Ecto neural progenitor cell (in vitro differentiated cells): Measurements from ENCODE around the gene STK38L.

Experiments used
- DNase-seq: peaks from one replicate; pipeline ENCODE4 v3.0.0-alpha.2; 2018; ENCODE audit warnings: low spot score

Gene STK38L

GRCh38 chr12:27243804-27244688, at the start of gene STK38L:
Gene STK38L, plus strand, starts transcription at chr12:27244286. Its CDS starts 53,435 bp downstream, at chr12:27297721.
- peak; percentile 98 for DNase-seq

GRCh38 chr12:27194644-27195043, 49.4 kb upstream of the STK38L start:
- no peak for DNase-seq

GRCh38 chr12:27198036-27198435, 46.0 kb upstream of the STK38L start:
- no peak for DNase-seq

GRCh38 chr12:27199638-27200300, 44.3 kb upstream of the STK38L start:
- DNase-seq: no peak

GRCh38 chr12:27201169-27201568, 42.9 kb upstream of the STK38L start:
- no peak for DNase-seq

GRCh38 chr12:27206801-27207502, 37.1 kb upstream of the STK38L start:
- DNase-seq: no peak

- DNase-seq: no peak
These were observed 36.3 kb upstream of the STK38L start for GRCh38 chr12:27207615-27208413.

- no peak for DNase-seq
These were observed 35.7 kb upstream of the STK38L start for GRCh38 chr12:27208414-27208750.

GRCh38 chr12:27209257-27209910, 34.7 kb upstream of the STK38L start:
- DNase-seq: no peak

- no peak for DNase-seq
These were observed 33.9 kb upstream of the STK38L start for GRCh38 chr12:27210187-27210586.

- no peak for DNase-seq
These were observed 31.2 kb upstream of the STK38L start for GRCh38 chr12:27212861-27213260.

GRCh38 chr12:27213304-27213703, 30.8 kb upstream of the STK38L start:
- DNase-seq: no peak

- DNase-seq: no peak
These were observed 30.0 kb upstream of the STK38L start for GRCh38 chr12:27213830-27214787.

GRCh38 chr12:27217590-27217989, 26.5 kb upstream of the STK38L start:
- no peak for DNase-seq

GRCh38 chr12:27219693-27220054, 24.4 kb upstream of the STK38L start:
- DNase-seq: no peak

- DNase-seq: no peak
These were observed 23.8 kb upstream of the STK38L start for GRCh38 chr12:27220055-27220987.

- no peak for DNase-seq
These were observed 23.1 kb upstream of the STK38L start for GRCh38 chr12:27220988-27221345.

- DNase-seq: no peak
These were observed 22.3 kb upstream of the STK38L start for GRCh38 chr12:27221625-27222387.
